RWPE1 (cell line): ENCODE data around the gene OR6B1.
"Not testable (repeated sequence)": the region's sequence is repeated elsewhere in the genome, so short reads cannot be mapped to it uniquely, and the experiment has no call there.

ENCODE experiments used
- CTCF ChIA-PET: fragments of 350-600 bp; sonication (Branson Sonifier 250); formaldehyde crosslinking; extraction: SDS; loops from one replicate; lab custom pipeline; 2021; lab: Yijun Ruan, JAX
- POLR2A ChIA-PET: fragments of 400-600 bp; formaldehyde crosslinking; extraction: SDS; loops from one replicate; lab custom pipeline; 2020; ENCODE audit warnings: antibody characterized with exemption; ENCODE audit not compliant: low non-redundant PET; lab: Yijun Ruan, JAX
- DNase-seq: peaks from one replicate; pipeline ENCODE4 v3.0.0; 2012; ENCODE audit warnings: low spot score
- H3K27ac ChIP-seq: fragments of 450-650 bp; 2 replicates; pipeline ENCODE4 v1.5.1; 2017
- CTCF ChIP-seq: fragments of 450-650 bp; conservative IDR thresholded peaks from 2 replicates; pipeline ENCODE4 v1.5.1; 2017; ENCODE audit warnings: low read depth, mild to moderate bottlenecking

Gene OR6B1

DNA sequence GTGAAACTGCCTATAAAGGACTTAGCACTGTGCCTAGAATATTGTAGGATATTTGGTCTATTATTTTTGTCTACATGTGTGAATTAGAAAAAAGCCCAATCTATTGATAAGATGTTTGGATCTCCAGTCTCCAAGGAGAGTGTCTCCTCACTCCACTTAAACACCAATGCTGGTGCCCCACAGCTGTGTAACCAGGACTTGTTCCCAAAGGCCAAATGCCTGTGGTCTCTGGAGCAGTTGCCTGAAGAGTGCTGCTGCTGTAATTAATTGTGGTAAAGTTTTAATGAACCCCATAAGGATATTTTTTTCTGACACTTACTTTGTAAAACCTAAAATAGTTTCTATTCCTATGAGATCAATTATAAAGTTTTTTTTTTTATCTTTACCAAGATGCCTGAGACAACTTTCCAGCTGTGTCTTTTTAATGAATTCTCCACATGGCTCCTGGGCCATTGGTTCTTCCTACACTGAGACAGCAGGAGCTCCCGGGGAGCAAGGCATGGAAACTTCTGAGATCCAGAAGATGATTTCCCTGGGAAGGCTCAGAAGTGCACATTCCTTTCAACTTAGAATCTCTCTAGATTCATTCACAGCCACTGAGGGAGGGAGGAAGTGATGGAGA lies 37.4 kb downstream of the OR6B1 start:
- POLR2A ChIA-PET: no interaction called here

DNA sequence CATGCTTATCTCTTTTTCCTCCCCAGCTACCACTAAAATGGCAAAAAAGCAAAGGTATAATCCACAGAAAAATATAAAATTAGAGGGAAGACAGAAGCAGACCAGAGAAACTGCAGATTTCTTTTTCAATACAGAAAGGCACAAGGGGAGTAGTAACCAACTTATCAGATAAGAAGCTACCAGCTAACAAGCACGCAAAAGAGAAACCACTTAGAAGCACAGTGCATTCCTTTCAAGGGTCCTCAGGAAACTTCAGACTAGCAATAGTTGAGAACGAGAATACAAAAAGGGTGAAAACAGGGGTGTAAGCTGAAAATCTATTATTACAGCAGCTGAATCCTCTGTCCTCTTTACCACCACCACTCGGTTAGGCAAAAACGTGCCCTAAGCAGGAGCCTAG lies 38.8 kb downstream of the OR6B1 start:
- DNase-seq: no peak
- CTCF ChIA-PET: no interaction called here

More for the DNA sequence above, 37.4 kb downstream of the OR6B1 start:
- no peak for TF ChIP-seq CTCF
- H3K27ac ChIP-seq: no peak overlapping the region
- no peak for DNase-seq
- CTCF ChIA-PET: interaction anchor here (0.6 kb wide), 1 partner anchor 18 kb away, joined by 3 read pairs; no protein-coding TSS in a partner anchor

DNA sequence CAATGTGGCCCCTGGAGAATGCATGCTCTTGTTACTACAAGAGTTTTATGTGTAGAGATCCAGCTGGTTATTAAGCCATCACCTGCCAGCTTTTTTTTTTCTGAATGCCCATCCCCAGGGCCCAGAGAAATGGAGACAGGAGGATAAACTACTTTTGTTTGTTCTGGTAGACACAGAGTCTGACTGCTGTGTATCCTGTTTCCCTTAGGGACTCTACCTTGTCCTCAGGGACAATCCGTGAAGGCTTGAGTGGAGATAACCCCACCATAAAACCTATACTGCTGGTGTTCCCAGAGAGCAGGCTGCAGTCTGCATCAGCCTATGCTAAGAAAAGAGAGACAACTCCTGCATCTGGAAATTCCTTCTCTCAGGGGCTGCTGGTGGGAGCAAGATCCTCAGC lies 48.5 kb downstream of the OR6B1 start, which contains the start of gene OR2A5:
Gene OR2A5, plus strand, starts transcription at position 301 of the 400 bp plus-strand sequence. CDS start 1,454 bp downstream, outside the sequence.
- ChIA-PET POLR2A (no interaction called here), CTCF (no interaction called here)
- no peak for TF ChIP-seq CTCF
- no peak within 1 kb of the TSS for H3K27ac ChIP-seq
- DNase-seq: no peak

More for the DNA sequence above, 38.8 kb downstream of the OR6B1 start:
- TF ChIP-seq CTCF: no peak
- POLR2A ChIA-PET: no interaction called here
- no peak overlapping the region for H3K27ac ChIP-seq

DNA sequence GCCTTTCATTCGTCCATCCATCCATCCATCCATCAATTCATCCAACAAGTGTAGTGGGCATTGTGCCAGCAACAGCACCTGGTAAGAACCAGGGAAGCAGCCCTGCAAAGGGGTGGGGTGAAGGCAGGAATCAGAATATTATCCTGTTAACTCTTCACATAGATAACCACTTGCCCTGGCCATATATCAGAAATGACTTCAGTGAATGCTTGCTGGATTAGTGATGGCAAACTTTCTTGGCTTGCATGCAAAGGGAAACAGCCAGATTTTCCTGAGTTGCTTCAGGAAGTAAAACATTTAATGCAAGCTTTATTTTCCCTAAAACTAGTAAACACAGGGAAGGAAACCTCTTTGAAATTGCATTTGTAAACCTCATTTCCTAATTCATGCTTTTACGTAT lies 49.4 kb downstream of the OR6B1 start:
- H3K27ac ChIP-seq: no peak overlapping the region
- no peak for TF ChIP-seq CTCF
- no peak for DNase-seq
- ChIA-PET CTCF (no interaction called here), POLR2A (no interaction called here)

DNA sequence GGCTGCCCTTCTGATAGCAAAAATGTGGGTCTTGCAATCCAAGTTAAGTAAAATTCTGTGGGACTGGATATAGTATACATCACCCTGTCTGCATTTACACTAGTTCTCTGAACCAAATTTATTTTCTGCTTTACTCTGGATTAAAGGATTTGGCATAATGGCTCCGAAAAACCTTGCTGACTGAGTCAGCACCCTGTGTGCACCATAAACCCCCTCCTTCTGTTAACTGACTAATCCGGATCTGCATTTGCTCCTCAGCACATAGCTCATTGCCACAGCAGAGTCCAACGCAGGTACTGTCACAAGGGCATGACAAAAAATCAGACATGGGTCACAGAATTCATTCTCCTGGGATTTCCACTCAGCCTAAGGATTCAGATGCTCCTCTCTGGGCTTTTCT lies 50.0 kb downstream of the OR6B1 start:
- POLR2A ChIA-PET: no interaction called here
- no peak overlapping the region for H3K27ac ChIP-seq
- no peak for TF ChIP-seq CTCF
- DNase-seq: no peak
- CTCF ChIA-PET: no interaction called here

DNA sequence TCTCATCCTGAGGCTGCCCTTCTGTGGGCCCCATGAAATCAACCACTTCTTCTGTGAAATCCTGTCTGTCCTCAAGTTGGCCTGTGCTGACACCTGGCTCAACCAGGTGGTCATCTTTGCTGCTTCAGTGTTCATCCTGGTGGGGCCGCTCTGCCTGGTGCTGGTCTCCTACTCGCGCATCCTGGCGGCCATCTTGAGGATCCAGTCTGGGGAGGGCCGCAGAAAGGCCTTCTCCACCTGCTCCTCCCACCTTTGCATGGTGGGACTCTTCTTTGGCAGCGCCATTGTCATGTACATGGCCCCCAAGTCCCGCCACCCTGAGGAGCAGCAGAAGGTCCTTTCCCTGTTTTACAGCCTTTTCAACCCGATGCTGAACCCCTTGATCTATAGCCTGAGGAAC lies 50.8 kb downstream of the OR6B1 start:
- POLR2A ChIA-PET: not testable (repeated sequence)

GRCh38 chr7:144057954-144058353 lies 57.8 kb downstream of the OR6B1 start:
- H3K27ac ChIP-seq: no peak overlapping the region
- no peak for TF ChIP-seq CTCF
- ChIA-PET POLR2A (no interaction called here), CTCF (no interaction called here)
- DNase-seq: no peak

More for the DNA sequence above, 50.8 kb downstream of the OR6B1 start:
- H3K27ac ChIP-seq, CTCF ChIA-PET, DNase-seq: not testable (repeated sequence)
